SW 1271 (cell line): ENCODE data around the gene NAA80.

Experiments
- DNase-seq, 2 experiments: peaks; one replicate each; lab custom pipeline; 2025; lab: John Stamatoyannopoulos, UW

NAA80 gene

DNA sequence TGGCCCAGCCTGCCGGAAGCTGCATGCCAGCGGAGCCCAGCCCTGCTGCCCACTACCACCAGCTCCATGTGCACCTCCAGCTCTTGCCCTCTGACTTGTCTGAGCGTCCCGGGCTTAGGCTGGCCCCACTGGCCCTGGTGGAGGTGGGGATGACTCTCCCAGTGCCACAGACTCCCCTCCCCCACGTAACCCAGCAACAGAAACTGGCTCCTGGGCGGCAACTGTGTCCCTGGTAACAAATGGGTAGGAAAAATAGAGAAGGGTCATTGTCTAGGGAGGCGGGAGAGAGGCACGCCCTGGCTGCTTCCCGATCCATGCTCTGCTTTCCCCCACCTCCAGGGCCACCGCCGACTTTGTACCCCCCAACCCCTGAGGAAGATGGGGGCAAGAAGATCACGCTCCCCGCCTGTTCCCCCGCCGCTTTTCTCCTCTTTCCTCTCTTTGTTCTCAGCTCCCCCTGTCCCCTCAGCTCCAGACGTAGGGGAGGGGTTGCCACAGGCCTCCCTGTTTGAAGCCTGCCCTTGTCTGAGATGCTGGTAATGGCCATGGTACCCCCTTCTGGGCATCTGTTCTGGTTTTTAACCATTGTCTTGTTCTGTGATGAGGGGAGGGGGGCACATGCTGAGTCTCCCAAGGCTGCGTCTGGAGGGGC, 41.0 kb downstream of the NAA80 start:
- no peak for DNase-seq

DNA sequence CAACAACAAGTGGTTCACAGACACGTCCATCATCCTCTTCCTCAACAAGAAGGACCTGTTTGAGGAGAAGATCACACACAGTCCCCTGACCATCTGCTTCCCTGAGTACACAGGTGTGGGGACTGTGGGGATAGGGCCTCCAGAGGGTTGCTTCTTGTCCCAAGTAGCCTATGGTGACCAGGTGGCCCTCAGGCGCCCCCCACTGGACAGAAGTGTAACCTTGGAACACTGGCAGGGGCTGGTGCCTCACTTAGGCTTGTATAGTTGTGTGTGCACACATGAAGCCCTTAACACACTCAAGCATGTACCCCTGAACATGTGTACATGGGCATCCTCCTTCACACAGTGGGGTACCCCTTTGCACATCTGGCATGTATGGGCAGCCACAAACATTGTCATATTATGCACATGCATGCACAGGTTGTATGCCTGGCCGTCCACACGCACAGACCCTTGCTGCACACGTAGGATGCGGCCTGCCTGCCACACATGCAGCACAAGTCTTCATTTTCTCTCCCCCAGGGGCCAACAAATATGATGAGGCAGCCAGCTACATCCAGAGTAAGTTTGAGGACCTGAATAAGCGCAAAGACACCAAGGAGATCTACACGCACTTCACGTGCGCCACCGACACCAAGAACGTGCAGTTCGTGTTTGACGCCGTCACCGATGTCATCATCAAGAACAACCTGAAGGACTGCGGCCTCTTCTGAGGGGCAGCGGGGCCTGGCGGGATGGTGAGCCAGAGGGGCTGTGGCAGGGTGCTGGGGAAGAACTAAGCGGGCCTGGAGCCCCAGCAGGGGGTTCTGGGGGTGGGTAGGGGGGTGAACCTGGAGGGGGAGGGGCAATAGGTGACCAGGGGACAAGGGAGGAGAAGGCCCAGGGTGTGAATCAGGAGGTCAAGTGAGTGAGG, 42.0 kb downstream of the NAA80 start:
- no peak for DNase-seq

DNA sequence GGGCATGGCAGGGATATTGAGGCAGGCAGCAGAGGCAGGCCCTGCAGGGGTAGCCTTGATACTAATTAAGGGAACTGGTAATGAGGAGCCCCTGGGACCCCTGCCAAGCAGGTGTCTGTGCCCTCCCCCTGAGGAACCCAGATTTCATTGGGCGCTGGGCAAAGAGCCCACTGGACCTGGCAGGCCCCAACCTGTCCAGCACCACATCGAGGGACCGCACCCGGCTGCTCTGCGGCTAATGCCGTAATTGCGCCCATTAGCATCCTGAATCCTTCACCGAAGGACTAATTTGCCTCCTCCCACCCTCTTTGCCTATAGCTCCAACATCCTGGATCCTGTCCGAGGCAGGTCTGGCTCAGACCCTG, 44.0 kb downstream of the NAA80 start:
- DNase-seq: no peak

DNA sequence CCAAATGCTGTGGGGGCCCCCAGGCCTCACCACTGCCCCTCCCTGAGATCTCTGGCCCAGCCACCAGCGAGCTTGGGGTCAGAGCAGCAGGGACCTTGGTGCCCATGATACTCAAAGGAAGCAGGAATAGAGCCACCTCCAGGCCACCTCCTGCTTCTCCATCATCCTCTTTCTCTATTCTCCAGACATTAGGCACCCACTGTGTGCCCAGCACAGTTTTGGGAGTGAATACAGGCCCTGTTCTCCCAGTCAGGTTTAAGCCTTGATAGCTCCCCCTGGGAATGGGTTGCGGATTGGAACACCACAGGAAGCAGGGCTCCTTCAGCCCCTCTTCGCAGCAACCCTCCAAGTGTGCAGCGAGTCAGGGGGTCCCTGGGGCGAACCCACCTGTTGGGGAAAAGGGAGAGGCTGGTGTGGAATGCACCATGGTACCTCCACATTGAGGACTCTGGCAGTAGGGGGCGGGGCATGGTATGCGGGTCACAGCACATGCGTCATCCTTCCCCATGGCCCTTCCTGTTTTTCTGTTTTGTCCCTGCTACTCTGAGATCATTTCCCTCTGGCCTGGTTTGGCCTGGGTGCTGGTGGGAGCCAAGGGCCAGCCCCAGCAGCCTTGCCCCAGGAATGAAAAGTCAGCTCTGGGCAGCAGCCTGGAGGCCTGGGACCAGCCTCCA, 44.5 kb downstream of the NAA80 start:
- peak in 1 of 2 experiments; percentile 20 for DNase-seq

DNA sequence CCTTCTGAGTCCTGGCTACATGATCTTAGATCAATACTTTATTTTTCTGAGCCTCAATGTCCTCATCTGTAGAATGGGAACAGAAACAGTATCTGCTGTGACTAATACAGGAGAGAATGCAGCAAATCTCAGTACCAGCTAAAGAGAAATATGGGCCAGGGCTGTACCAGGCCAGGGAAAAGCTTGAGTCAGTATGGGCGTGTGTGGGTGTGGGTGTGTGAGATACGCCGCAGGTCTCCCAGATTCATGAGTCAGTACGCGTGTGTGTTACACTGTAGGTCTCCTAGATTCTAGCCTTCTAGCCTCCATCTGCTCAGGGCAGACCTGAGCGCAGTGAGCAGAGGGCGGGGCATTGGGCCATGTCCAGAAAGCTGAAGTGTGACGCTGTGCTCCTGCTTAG, 48.0 kb downstream of the NAA80 start:
- DNase-seq: no peak

DNA sequence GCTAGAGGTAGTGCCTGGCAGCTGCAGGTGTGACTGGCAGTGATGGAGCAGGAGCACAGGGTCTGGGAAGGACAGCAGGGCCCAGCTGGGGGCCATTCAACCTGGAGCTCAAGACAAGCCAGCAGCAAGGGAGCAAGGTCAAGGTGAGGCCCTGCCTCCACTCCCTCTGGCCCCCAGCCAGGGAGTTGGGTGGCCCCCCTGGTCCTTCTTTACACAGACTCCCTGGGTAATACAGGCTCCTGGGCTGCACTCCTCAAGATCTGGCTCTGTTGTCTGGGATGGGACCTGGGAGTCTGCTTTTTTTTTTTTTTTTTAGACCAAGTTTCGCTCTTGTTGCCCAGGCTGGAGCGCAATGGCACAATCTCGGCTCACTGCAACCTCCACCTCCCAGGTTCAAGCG, 48.7 kb downstream of the NAA80 start:
- no peak for DNase-seq

DNA sequence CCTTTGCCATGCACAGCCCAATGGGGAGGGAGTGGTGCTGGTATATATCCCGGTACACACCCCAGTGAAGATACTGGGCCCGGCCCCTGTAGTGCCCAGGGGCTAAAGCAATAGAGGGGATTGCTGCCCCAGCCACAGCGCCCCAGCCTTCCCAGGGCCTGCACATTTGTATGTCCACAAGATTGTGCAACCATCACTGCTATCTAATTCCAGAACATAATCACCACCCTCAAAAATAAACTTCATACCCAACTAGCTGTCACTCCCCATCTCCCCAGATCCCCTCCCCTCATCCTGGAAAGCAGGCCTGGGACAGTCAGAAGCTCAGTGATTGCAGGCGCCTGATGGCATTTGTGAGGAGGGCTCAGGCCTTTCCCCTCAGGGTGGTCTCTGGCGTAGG, 49.7 kb downstream of the NAA80 start:
- DNase-seq: no peak

DNA sequence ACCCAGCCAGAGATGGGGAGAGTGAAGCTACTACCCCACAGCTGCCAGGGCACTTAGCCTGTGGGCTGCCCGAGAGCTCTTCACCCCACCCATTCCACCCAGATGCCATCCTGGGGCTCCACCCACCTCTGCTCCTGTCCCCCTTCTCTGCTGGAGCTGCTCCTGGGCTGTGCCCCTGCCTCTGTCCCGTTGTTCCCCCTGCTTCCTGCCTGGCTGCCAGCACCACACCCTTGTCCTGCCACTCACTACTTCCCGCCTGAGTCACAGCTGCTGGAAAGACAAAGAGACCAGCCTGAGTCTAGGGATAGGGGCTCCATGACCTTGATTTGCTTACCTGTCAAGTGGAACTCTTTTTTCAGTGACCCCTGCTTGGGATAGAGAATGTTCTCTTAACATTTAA, 50.8 kb downstream of the NAA80 start:
- peak in 1 of 2 experiments; percentile 62 for DNase-seq

DNA sequence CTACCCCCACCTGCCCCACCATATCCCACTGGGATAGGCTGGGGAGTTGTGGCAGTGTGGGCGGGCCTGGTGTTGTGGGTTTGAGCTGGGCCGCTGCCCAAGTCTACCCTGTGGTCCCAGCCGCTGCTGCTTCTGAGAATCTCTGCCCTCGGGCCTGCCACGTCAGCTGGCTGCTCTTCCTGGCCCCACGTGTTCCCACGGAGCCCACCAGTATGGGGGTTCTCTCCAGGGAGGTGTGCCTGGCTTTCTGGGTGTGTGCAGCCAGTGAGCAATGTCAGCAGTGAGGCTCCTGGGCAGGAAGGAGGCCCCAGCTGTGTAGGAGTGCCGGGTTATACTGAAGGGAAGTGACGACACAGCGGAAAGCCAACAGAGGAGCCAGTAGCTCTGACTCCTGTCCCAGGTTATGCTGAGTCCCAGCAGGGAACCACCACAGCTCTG, 52.7 kb downstream of the NAA80 start:
- DNase-seq: peak; percentile 60 to 87
